ENCODE results near the gene RSU1.

GRCh38 chr10:16803464-16803863 lies 13.8 kb downstream of the RSU1 start:
- TF ChIP-seq CTCF (IDR thresholded peaks at IDR 0.05; ENCODE audit: borderline replicate concordance, extremely low read depth, low read length, poor library complexity, severe bottlenecking), result no peak
- TF ChIP-seq EZH2 (IDR thresholded peaks at IDR 0.05; ENCODE audit: borderline replicate concordance, low read depth, low read length, severe bottlenecking), result no peak
